HEK293 (cell line): ENCODE measurements around the gene CYP4A11.

ENCODE experiments used
- KLF16 ChIP-seq: fragments of 450-650 bp; formaldehyde crosslinking; IDR thresholded peaks from 2 replicates; pipeline ENCODE4 v1.5.1; 2017; ENCODE audit warnings: missing biosample characterization, missing genetic modification characterization
- YY1 ChIP-seq: fragments of 450-650 bp; formaldehyde crosslinking; IDR thresholded peaks from 2 replicates; pipeline ENCODE4 v1.5.1; 2018; ENCODE audit warnings: missing biosample characterization, missing genetic modification characterization
- ZNF530 ChIP-seq: fragments of 450-650 bp; formaldehyde crosslinking; IDR thresholded peaks from 2 replicates; pipeline ENCODE4 v1.5.1; 2016; ENCODE audit warnings: low read depth, missing biosample characterization, missing genetic modification characterization
- TF ChIP-seq, protein P1 (sequence below): fragments of 450-650 bp; formaldehyde crosslinking; IDR thresholded peaks from 2 replicates; pipeline ENCODE4 v1.5.1; 2016; ENCODE audit warnings: missing biosample characterization, missing genetic modification characterization

DNA sequence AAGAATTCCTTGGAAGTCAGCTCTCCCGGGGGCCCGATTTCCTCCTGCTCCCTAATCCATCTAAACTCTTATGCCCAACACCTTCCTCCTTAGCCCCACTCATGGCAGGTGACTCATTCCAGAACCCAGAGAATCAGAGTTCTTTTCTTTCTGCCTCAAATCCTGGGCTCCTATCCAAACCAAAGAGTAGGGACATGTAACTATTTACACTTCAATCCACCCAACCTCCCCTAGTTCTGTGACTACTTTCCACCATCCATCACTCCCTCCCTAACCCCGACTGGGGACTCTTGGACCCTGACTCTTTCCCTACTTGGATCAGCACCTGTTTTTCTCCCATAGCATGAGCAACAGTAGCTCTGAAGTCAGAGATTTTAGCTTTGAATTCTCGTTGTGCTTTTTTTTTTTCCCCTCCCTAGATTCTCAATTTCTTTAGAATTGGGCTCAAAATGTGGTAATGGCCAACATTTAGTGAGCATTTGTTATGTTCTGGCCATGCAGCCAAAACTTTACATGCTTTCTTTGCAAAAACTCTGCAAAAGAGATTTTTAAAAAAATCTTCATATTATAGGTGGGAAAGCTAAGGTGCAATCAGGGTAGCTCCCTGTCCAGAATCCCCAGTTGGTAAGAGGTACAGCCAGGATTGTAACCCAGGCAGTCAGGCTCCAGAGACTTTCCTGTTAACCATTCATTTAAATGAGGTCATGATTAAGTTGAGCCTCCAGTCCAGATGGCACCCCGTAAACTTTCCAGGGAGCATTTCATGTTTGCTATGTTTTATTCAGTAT is 7.5 kb upstream of the CYP4A11 start:
- TF ChIP-seq, protein P1, sequence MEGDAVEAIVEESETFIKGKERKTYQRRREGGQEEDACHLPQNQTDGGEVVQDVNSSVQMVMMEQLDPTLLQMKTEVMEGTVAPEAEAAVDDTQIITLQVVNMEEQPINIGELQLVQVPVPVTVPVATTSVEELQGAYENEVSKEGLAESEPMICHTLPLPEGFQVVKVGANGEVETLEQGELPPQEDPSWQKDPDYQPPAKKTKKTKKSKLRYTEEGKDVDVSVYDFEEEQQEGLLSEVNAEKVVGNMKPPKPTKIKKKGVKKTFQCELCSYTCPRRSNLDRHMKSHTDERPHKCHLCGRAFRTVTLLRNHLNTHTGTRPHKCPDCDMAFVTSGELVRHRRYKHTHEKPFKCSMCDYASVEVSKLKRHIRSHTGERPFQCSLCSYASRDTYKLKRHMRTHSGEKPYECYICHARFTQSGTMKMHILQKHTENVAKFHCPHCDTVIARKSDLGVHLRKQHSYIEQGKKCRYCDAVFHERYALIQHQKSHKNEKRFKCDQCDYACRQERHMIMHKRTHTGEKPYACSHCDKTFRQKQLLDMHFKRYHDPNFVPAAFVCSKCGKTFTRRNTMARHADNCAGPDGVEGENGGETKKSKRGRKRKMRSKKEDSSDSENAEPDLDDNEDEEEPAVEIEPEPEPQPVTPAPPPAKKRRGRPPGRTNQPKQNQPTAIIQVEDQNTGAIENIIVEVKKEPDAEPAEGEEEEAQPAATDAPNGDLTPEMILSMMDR (tag by site-specific recombination), result no peak
- TF ChIP-seq YY1 (tag by site-specific recombination), result no peak
- no peak for TF ChIP-seq ZNF530
- no peak for TF ChIP-seq KLF16 (tag by site-specific recombination)
